Central memory CD8-positive, alpha-beta T cell (primary cell): Measurements from ENCODE around the gene ACADSB.

Experiments used
- ATAC-seq: fragments of 150-1000 bp; cut with Tn5 transposase; replicated peaks from 2 replicates; pipeline ENCODE4 v1.10.0; 2022; ENCODE audit warnings: mild to moderate bottlenecking, moderate FRiP score, moderate number of reproducible peaks; ENCODE audit not compliant: poor library complexity, severe bottlenecking; ENCODE audit errors: extremely low read depth
- DNase-seq, 2 donors: peaks; one replicate each; pipeline ENCODE4 v3.0.0; 2021; ENCODE audit warnings: low spot score in 2 of 2
- H3K27ac Mint-ChIP-seq: one replicate; pipeline ENCODE4 v1.8.0; 2022; ENCODE audit warnings: low read depth, mild to moderate bottlenecking, moderate library complexity, mixed read lengths
- H3K27me3 Mint-ChIP-seq: one replicate; pipeline ENCODE4 v1.8.0; 2022; ENCODE audit warnings: mixed read lengths
- H3K36me3 Mint-ChIP-seq: one replicate; pipeline ENCODE4 v1.8.0; 2022; ENCODE audit warnings: mild to moderate bottlenecking, moderate library complexity, mixed read lengths; ENCODE audit not compliant: insufficient read depth
- H3K4me1 Mint-ChIP-seq: one replicate; pipeline ENCODE4 v1.8.0; 2022; ENCODE audit warnings: mixed read lengths
- H3K4me3 Mint-ChIP-seq: one replicate; pipeline ENCODE4 v1.8.0; 2022; ENCODE audit warnings: mild to moderate bottlenecking, moderate library complexity, mixed read lengths
- H3K9me3 Mint-ChIP-seq: one replicate; pipeline ENCODE4 v1.8.0; 2022; ENCODE audit warnings: mixed read lengths

The ACADSB gene

DNA sequence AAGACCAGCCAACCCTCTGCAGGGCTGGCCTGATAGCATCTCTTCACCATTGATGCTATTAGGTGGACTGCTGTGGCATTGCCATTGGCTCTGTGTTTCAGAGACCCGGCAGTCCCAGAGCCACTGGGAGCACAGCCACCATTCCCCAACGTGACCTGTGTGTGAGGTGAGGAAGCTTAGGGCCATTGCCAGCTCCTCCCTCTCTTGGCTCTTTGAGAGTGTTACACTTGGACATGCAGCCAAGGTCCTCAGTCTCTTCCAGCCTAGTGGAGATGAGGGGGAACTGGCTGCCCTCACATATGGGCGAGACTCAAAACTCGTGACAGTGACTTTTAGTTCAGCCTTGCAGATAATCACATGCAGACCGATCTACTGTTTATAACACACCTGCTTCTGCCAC, 87.6 kb downstream of the ACADSB start:
- Mint-ChIP-seq H3K27ac (no peak overlapping the region), H3K27me3 (peaks cover 61% of the 10 kb centered on the region), H3K36me3 (no peaks in the 10 kb centered on the region), H3K9me3 (no peaks in the 10 kb centered on the region), H3K4me1 (no peaks in the 10 kb centered on the region), H3K4me3 (no peak overlapping the region)
- ATAC-seq (no peak), DNase-seq (no peak)

DNA sequence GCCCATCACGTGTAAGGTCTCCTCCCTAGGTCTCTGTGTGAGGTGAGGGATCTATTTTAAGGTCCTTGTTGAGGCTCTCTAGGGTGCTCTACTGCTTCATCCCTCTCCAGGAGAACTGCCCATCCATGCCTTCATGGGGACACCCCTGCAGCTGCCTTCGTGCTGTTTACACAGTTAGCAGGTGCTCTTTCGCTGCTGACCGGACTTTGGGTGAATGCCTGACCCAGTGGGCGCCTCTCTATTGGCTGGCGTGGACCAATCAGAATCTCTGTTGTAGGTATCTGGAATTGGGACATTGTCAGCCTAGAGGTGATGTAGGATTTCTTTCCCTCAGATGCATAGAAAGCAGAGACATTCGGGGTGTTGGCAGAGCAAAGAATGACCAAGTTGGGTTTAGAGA, 88.2 kb downstream of the ACADSB start:
- ATAC-seq: no peak
- Mint-ChIP-seq H3K4me3 (no peak overlapping the region), H3K4me1 (no peaks in the 10 kb centered on the region), H3K9me3 (no peaks in the 10 kb centered on the region), H3K27me3 (peaks cover 61% of the 10 kb centered on the region), H3K27ac (no peak overlapping the region), H3K36me3 (no peaks in the 10 kb centered on the region)
- DNase-seq: no peak

DNA sequence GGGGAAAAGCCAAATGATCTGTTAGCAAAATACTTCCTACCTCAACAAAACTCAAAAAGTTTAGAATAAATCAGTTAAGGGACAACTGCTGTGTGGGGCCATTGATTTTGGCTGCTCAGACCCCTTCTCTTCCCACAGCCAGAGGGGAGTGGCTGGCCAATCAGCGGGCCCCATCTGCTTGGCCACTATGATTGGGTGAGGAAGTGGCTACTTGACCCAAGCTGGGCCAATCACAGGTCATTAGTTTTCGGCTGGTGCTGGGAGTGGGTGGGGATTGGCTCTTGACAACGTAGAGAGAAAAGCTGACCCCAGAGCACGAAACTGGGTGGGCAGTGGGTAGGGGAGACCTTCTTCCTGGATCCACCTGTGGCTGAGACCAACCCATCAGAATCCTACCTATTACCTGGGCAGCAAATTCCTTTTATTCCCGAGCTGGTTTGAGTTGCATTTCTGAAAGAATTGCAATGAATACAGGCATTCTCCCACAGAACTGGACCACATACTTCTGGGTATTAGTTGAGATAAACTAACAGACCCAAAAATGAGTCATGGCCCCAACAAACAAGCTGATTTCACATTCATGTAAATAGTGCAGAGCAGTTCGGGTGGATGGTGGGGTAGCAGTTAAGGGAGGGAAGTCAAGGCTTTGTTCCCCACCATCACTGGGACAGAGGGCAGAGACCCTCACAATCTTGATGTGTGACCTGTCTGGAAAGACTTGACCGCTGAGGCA, 91.4 kb downstream of the ACADSB start:
- H3K4me3 Mint-ChIP-seq: no peak overlapping the region
- H3K36me3 Mint-ChIP-seq: no peaks in the 10 kb centered on the region
- H3K4me1 Mint-ChIP-seq: no peaks in the 10 kb centered on the region
- ATAC-seq (no peak), DNase-seq (no peak)
- no peaks in the 10 kb centered on the region for H3K9me3 Mint-ChIP-seq
- H3K27me3 Mint-ChIP-seq: peaks cover 46% of the 10 kb centered on the region
- H3K27ac Mint-ChIP-seq: no peak overlapping the region

DNA sequence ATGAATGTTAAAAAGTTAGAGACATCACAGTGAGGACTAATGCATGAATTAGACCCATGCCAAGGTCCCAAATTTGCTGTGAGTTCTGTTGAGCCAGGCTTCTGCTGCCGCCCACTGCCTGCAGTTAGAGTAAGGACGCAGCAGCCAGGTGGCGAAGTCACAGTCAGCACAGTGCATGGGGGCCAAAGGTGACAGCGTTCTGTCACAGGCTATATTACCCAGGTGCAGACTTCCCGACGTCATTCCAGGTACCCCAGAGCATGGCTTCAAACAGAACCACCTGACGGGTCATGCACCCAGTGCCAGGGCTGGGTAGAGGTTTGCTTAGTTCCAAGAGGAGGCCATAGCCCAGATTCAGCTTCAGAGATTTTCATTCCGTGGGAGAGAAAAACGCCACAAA, 93.1 kb downstream of the ACADSB start:
- ATAC-seq (no peak), DNase-seq (no peak)
- peaks cover 57% of the 10 kb centered on the region for H3K27me3 Mint-ChIP-seq
- no peak overlapping the region for H3K27ac Mint-ChIP-seq
- no peak overlapping the region for H3K4me3 Mint-ChIP-seq
- no peaks in the 10 kb centered on the region for H3K4me1 Mint-ChIP-seq
- no peaks in the 10 kb centered on the region for H3K9me3 Mint-ChIP-seq
- H3K36me3 Mint-ChIP-seq: no peaks in the 10 kb centered on the region

DNA sequence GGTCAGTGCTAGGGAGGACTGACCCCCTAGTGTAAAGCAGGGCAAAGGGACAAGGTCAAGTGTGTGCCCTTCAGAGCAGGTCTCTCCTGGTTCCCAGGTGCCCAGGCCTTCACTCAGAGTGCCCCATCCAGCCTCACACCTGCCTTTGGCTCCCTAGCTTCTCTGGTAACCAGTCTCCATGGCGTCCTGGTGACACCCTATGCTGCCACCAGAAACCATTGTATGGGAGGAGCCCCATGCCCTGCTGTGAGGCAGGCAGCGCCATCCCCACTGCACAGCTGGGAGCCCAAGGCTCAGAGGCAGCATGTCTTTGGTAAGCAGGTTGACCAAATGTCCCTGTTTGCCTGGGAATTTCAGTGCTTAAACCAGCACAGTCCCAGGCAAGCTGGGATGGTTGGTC, 93.9 kb downstream of the ACADSB start:
- DNase-seq (no peak), ATAC-seq (no peak)
- no peaks in the 10 kb centered on the region for H3K9me3 Mint-ChIP-seq
- no peaks in the 10 kb centered on the region for H3K36me3 Mint-ChIP-seq
- H3K27ac Mint-ChIP-seq: no peak overlapping the region
- peaks cover 53% of the 10 kb centered on the region for H3K27me3 Mint-ChIP-seq
- H3K4me1 Mint-ChIP-seq: no peaks in the 10 kb centered on the region
- H3K4me3 Mint-ChIP-seq: no peak overlapping the region

DNA sequence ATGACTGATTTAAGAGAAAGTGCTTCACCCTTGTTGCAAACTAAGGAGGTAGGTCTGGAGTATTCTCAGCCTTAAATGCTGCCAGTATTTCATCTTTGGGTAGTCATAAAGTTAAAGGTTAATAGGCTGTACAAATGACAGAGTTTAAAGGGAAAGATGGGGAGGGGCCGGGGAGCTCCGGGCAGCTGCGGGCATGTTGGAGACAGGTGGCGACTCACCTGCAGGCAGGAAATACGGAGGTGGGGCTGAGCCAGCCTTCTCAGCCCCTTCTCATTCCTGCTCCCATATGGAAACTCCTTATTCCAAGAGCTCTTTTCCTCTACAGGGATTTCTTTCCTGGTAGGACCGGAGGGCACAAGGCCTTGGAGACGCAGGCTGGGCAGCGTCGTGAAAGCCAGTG, 95.1 kb downstream of the ACADSB start:
- H3K4me3 Mint-ChIP-seq: no peak overlapping the region
- no peaks in the 10 kb centered on the region for H3K9me3 Mint-ChIP-seq
- peaks cover 45% of the 10 kb centered on the region for H3K27me3 Mint-ChIP-seq
- ATAC-seq: no peak
- no peaks in the 10 kb centered on the region for H3K4me1 Mint-ChIP-seq
- H3K27ac Mint-ChIP-seq: no peak overlapping the region
- no peak for DNase-seq
- no peaks in the 10 kb centered on the region for H3K36me3 Mint-ChIP-seq
